Stomach (tissue), 4 donors: ENCODE data around the gene HIBCH.

Experiments
- CTCF ChIP-seq, 7 experiments: fragments of 450-650 bp in 4 of 7; fragments of 200-600 bp in 3 of 7; sonication (generic) in 3 of 7; IDR thresholded peaks; one replicate each; pipeline ENCODE4 v1.5.1; 2016 to 2019; ENCODE audit warnings: antibody characterized with exemption in 7 of 7, control low read depth in 2 of 7, mild to moderate bottlenecking in 1 of 7
- POLR2AphosphoS5 ChIP-seq, 3 donors: sonication (generic); formaldehyde crosslinking; IDR thresholded peaks; one replicate each; pipeline ENCODE4 v1.6.1; 2016; ENCODE audit warnings: antibody characterized with exemption in 3 of 3

- no peak for TF ChIP-seq POLR2AphosphoS5 (IDR thresholded peaks at IDR 0.05)
- no peak for TF ChIP-seq CTCF (IDR thresholded peaks at IDR 0.05)
Measured at GRCh38 chr2:190202018-190202417, 117.6 kb downstream of the HIBCH start.
